AG04450 (cell line): ENCODE results near the gene ZSWIM5. TPM values are rescaled to one million over a fixed set of nuclear protein-coding genes. Genes with fewer than 3 reads are reported as not detected.
"Not testable (repeated sequence)": the region's sequence is repeated elsewhere in the genome, so short reads cannot be mapped to it uniquely, and the experiment has no call there.

Experiments
- CTCF ChIA-PET: fragments of 300-600, 350-600 bp; formaldehyde crosslinking; extraction: SDS; loops from one replicate; lab custom pipeline; 2022; ENCODE audit warnings: antibody characterized with exemption, inconsistent platforms; lab: Charles Lee
- POLR2A ChIA-PET: fragments of 350-600 bp; formaldehyde crosslinking; extraction: SDS; loops from one replicate; lab custom pipeline; 2021; ENCODE audit warnings: antibody characterized with exemption, inconsistent platforms; lab: Yijun Ruan, JAX
- DNase-seq: peaks from one replicate; pipeline ENCODE4 v3.0.0-alpha.2; 2011; ENCODE audit warnings: low read depth, low spot score
- H3K27ac ChIP-seq: one replicate; pipeline ENCODE4 v1.5.1; 2012; ENCODE audit warnings: low read depth, low read length, control low read depth
- H3K27me3 ChIP-seq: one replicate; pipeline ENCODE4 v1.6.0; 2012; ENCODE audit warnings: low read length; ENCODE audit not compliant: control insufficient read depth, insufficient read depth
- H3K4me3 ChIP-seq: 2 replicates; pipeline ENCODE4 v1.5.1; 2011; ENCODE audit warnings: mild to moderate bottlenecking, low read depth, low read length, control low read depth
- H3K9me3 ChIP-seq: 2 replicates; pipeline ENCODE4 v1.5.1; 2012; ENCODE audit warnings: low read length; ENCODE audit not compliant: control insufficient read depth, insufficient read depth
- polyA plus RNA-seq: library from polyadenylated mRNA; depleted of rRNA; stranded (reverse); fragments of >200 nt; gene quantifications from 2 replicates; pipeline ENCODE4 v1.2.3, GENCODE V29; 2011
- TF ChIP-seq, protein P1 (sequence below): IDR thresholded peaks from 2 replicates; pipeline ENCODE4 v1.5.1; 2011; ENCODE audit warnings: low read depth, low read length, control low read depth, inconsistent platforms

The ZSWIM5 gene
- polyA plus RNA-seq, 1 experiment = 0.06 TPM

DNA sequence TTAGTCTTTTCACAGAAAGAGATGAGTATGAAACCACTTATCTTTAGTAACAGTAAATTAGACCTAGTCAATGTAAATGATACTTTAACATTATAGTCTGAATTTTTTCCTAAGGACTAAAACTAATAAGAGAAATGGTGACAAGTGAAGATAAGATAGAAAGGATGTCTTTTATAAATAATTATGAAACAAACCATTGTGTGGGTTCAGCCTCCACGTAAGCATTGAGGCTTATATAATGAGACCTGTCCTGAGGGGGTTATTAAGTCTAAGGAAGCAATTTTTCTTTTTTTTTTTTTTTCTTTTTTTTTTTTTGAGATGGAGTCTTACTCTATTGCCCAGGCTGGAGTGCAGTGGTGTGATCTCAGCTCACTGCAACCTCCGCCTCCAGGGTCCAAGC lies 138.6 kb downstream of the ZSWIM5 start:
- ChIA-PET POLR2A (no interaction called here), CTCF (no interaction called here)
- no peak for DNase-seq
- H3K9me3 ChIP-seq = no peaks in the 10 kb centered on the region
- peaks cover 2% of the 10 kb centered on the region for H3K27me3 ChIP-seq
- no peak overlapping the region for H3K4me3 ChIP-seq
- TF ChIP-seq, protein P1, sequence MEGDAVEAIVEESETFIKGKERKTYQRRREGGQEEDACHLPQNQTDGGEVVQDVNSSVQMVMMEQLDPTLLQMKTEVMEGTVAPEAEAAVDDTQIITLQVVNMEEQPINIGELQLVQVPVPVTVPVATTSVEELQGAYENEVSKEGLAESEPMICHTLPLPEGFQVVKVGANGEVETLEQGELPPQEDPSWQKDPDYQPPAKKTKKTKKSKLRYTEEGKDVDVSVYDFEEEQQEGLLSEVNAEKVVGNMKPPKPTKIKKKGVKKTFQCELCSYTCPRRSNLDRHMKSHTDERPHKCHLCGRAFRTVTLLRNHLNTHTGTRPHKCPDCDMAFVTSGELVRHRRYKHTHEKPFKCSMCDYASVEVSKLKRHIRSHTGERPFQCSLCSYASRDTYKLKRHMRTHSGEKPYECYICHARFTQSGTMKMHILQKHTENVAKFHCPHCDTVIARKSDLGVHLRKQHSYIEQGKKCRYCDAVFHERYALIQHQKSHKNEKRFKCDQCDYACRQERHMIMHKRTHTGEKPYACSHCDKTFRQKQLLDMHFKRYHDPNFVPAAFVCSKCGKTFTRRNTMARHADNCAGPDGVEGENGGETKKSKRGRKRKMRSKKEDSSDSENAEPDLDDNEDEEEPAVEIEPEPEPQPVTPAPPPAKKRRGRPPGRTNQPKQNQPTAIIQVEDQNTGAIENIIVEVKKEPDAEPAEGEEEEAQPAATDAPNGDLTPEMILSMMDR = no peak
- H3K27ac ChIP-seq = no peak overlapping the region

DNA sequence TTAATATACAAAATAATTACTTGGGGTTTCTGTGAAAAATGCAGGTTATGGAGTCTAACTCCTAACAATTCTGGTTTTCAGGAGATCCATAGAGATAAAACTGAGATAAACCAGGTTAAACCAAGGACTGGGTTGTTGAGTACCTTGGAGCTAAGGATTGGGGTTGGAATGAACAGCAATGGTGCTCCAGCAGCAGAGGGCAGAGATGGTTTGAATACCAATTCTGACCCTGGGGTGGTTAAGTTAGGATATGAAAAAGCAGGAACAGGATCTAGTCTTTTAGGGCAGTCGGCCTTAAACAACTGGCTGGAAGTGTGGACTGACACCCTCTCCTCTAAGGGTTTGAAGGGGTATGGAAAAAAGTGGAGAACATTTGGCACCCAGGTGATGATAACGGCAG lies 141.3 kb downstream of the ZSWIM5 start:
- ChIA-PET CTCF (no interaction called here), POLR2A (no interaction called here)
- H3K27me3 ChIP-seq = peaks cover 2% of the 10 kb centered on the region
- TF ChIP-seq, protein P1 = no peak
- no peak overlapping the region for H3K27ac ChIP-seq
- H3K9me3 ChIP-seq = no peaks in the 10 kb centered on the region
- DNase-seq = no peak
- H3K4me3 ChIP-seq = no peak overlapping the region

DNA sequence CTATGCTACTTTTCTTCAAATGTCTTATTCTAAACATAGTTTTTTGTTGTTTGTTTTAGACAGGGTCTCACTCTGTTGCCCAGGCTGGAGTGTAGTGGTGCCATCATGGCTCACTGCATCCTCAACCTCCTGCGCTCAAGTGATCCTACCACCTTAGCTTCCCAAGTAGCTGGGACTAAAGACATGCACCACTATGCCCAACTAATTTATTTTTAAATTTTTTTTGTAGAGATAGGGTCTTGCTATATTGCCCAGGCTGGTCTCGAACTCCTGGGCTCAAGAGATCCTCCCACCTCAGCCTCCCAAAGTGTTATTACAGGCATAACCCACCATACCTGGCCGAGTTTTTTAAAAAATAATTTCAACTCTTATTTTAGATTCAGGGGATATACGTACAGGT lies 143.9 kb downstream of the ZSWIM5 start:
- POLR2A ChIA-PET = not testable (repeated sequence)

DNA sequence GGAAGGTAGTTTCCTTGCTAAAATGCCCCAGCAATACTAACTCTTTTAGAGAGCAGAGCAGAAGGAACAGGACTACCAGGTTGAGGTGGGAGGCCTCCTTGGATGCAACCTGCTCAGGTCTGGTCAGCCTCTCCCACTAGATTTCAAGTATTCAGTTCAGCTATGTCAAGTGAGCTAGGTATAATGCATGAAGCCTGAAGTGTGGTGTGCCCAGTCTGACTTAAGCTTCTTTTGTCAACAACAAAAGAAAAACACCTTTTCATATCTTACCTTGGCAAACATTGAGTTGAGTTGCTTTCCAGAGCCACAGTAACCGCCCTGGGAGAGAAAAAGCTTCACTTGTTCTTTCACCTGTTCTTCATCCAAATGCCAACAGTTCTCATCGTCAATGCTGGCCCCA lies 146.6 kb downstream of the ZSWIM5 start:
- TF ChIP-seq, protein P1 = no peak
- Histone ChIP-seq H3K27me3 (no peaks in the 10 kb centered on the region), H3K4me3 (no peak overlapping the region), H3K9me3 (no peaks in the 10 kb centered on the region), H3K27ac (no peak overlapping the region)
- DNase-seq = no peak
- ChIA-PET POLR2A (no interaction called here), CTCF (no interaction called here)

More for the DNA sequence above, 143.9 kb downstream of the ZSWIM5 start:
- H3K9me3 ChIP-seq, CTCF ChIA-PET, H3K27me3 ChIP-seq, H3K4me3 ChIP-seq, DNase-seq, H3K27ac ChIP-seq: not testable (repeated sequence)

DNA sequence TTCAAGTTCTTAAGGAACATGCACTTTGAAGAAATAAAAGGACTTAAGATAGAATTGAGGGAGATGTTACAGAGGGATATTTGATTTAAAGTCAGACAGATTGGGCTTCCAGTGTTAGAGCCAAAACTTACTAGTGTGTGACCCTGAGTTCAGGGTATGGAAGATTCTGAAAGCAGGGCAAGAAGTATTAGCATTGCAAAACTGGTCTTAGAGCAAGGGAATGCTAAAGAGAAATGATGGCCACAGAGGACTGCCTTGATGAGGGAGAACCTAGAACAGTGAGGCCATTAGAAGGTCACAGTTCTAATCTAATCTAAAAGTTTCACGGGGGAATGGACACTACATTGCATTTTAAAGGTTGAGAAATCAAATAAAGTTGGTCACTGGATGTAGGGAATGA lies 148.9 kb downstream of the ZSWIM5 start:
- no peak overlapping the region for H3K4me3 ChIP-seq
- ChIA-PET POLR2A (no interaction called here), CTCF (no interaction called here)
- no peak for DNase-seq
- H3K27me3 ChIP-seq = peaks cover 2% of the 10 kb centered on the region
- H3K9me3 ChIP-seq = no peaks in the 10 kb centered on the region
- H3K27ac ChIP-seq = no peak overlapping the region
- TF ChIP-seq, protein P1 = no peak
